CD4-positive, alpha-beta T cell treated with Interleukin-6 for 4 hours (primary cell): ENCODE data around the gene HYAL3.
A peak's percentile ranks its signal among the peaks of the same experiment; 100 is the strongest.
"Not testable (repeated sequence)": the region's sequence is repeated elsewhere in the genome, so short reads cannot be mapped to it uniquely, and the experiment has no call there.

Experiments used
- DNase-seq: peaks from one replicate; pipeline ENCODE4 v3.0.0-alpha.2; 2020; ENCODE audit warnings: mixed read lengths

HYAL3 gene

GRCh38 chr3:50288387-50289007 lies 10.7 kb downstream of the HYAL3 start:
- no peak for DNase-seq

GRCh38 chr3:50287262-50287661 lies 11.9 kb downstream of the HYAL3 start:
- no peak for DNase-seq

GRCh38 chr3:50286322-50287227 lies 12.6 kb downstream of the HYAL3 start:
- DNase-seq = no peak

DNA sequence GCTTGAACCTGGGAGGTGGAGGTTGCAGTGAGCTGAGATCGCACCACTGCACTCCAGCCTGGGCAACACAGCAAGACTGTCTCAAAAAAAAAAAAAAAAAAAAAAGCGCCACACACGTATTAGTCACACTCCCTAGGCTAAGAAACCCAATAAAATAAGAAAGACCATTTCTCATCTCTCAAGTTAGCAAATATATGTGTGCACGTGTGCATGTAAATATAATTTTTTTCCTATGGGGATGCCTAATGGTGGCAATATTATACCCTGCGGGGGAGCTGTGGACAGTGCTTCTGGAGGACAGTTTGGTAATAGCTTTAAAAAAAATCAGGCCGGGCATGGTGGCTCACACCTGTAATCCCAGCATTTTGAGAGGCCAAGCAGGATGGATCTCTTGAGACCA lies 15.1 kb downstream of the HYAL3 start:
- DNase-seq = not testable (repeated sequence)

- DNase-seq = no peak
These were observed 19.8 kb downstream of the HYAL3 start for GRCh38 chr3:50279255-50280016.

GRCh38 chr3:50278880-50279224 lies 20.4 kb downstream of the HYAL3 start, which contains the start of gene LSMEM2:
Gene LSMEM2, plus strand, starts transcription at chr3:50279087. Its CDS starts 27 bp downstream, at chr3:50279114.
- DNase-seq = no peak

DNA sequence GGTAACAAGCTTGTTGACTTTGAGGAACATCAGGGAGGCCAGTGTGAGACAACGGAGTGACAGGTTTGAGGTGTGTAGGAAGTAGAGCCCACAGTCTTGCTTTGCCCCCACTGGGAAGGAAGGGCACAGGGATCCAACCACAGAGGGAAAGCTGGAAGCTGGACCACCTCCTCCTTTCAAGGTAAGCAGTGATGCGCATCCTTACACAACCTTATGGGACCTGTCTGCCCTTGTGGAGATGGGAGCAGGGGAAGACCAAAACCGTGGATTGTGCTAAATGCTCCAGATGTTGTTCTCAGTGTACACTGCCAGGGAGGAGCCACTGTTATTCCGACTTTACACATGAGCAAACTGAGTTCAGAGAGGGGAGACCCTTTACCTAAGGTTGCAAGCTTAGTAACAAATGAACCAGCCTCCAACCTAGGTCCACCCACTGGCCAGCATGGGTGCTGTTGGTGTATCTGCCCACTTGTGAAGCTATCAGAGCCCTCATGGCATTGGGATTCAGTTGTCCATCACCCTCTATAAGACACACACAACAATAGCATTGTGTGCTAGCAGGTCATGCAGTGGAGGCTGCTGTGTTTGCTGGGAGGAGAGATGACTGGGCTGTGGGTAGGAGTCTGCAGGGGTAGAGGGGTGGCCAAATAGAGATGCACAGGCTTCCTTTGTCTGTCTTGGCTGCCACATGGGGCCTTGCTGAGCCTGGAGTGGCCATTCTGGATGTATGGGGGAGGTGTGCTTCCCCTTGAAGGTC lies 20.9 kb downstream of the HYAL3 start:
- DNase-seq = no peak

DNA sequence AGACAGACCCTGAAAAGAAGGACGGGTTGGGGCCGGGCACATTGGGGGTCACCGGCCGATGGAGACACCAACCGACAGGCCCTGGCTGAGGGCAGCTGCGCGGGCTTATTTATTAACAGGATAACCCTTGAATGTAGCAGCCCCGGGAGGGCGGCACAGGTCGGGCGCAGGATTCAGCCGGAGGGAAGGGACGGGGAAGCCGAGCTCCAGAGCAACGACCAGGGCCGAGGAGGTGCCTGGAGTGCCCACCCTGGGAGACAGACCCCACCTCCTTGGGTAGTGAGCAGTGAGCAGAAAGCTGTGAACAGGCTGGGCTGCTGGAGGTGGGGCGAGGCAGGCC lies 22.5 kb downstream of the HYAL3 start:
- DNase-seq = no peak

- DNase-seq = no peak
These were observed 23.0 kb downstream of the HYAL3 start for GRCh38 chr3:50275996-50276761.

DNA sequence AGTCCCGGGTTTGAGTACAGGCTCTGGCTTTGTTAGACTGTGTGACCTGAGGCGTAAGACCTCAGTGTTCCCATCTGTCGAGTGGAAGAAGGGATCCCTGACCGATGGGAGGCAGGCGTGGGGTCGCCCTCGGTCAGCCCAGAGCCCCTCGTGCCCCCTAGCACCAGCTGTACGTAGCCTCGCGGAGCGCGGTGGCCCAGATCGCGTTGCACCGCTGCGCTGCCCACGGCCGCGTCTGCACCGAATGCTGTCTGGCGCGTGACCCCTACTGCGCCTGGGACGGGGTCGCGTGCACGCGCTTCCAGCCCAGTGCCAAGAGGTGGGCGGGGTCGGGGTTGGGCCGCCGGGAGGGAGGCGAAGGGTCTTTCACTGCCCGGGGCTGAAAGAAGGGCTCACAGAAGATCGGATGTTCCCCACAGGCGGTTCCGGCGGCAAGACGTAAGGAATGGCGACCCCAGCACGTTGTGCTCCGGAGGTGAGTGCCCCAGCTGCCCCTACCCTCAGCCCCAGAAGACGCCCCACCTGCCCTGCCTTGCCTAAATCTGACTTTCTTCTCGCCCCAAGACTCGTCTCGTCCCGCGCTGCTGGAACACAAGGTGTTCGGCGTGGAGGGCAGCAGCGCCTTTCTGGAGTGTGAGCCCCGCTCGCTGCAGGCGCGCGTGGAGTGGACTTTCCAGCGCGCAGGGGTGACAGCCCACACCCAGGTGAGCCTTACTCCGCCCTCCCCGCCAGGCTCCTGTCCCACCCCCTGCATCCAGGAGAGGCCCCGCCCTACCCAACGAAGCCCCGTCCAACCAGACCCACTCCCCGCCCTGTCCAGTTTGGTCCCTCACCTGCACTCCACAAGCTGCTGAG lies 23.8 kb downstream of the HYAL3 start:
- no peak for DNase-seq

DNA sequence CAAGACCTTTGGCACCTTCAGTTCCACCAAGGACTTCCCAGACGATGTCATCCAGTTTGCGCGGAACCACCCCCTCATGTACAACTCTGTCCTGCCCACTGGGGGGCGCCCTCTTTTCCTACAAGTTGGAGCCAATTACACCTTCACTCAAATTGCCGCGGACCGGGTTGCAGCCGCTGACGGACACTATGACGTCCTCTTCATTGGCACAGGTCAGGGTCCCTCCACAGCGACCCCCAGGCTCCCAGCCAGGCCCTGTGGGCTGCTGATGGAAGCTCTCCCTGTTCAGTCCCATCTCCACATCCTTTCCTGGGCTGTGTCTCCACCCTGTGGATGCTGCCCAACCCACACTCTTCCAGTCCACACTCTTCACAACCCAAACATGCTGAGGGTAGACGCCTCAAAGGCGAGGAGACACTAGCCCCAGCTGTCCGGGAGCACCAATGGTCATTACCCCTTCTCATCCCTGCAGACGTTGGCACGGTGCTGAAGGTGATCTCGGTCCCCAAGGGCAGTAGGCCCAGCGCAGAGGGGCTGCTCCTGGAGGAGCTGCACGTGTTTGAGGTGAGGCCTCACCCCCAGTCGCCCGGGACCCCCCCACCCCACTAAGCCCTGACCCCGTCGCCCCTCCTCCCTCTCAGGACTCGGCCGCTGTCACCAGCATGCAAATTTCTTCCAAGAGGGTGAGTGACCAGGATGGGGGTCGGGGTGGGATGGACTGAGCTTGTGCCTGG lies 24.7 kb downstream of the HYAL3 start:
- peak; percentile 81 for DNase-seq

DNA sequence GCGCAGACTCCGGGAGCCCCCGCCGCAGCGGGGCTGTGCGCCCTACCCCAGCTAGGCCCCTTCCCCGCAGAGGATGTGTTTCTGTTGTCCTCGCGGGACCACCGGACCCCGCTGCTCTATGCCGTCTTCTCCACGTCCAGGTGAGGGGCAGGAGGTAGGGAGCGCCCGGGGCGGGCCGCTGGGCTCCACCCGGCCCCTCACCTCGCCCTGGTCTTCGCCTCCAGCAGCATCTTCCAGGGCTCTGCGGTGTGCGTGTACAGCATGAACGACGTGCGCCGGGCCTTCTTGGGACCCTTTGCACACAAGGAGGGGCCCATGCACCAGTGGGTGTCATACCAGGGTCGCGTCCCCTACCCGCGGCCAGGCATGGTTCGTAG lies 25.5 kb downstream of the HYAL3 start:
- DNase-seq = no peak

DNA sequence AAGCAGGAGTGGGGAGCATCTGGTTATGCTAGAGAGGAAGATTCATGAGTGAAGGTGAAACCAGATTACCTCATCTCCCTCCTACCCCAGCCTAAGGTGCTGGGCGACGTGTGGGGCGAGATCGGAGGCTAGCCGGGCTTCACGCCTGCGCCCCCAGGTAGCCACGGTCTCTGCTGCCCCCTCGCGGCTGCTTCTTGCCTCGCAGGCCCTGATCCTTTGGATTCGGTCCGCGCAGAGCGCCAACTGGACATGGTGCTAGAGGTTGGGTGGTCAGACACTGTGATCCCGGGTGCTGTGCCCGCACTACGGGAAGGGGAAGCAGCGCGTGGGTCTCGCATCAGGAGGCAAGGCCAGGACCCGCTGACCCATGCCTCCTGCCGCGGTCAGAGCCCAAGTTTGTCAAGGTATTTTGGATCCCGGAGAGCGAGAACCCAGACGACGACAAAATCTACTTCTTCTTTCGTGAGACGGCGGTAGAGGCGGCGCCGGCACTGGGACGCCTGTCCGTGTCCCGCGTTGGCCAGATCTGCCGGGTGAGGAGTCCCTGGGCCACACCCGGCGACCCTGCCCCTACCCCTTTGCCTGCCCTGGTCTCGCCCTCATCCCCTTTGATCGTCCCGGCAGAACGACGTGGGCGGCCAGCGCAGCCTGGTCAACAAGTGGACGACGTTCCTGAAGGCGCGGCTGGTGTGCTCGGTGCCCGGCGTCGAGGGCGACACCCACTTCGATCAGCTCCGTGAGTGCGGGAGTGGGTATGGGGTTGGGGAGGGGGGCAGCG lies 26.1 kb downstream of the HYAL3 start:
- DNase-seq = peak; percentile 88

DNA sequence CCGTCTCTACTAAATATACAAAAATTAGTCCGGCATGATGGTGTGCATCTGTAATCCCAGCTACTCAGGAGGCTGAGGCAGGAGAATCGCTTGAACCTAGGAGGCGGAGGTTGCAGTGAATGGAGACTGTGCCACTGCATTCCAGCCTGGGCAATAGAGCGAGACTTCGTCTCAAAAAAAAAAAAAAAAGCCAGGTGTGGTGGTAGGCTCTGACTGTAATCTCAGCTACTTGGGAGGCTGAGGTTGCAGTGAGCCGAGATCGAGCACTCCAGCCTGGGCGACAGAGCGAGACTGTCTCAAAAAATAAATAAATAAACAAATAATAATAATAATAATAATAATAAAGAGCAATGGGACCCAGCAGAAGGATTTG lies 26.7 kb downstream of the HYAL3 start:
- not testable (repeated sequence) for DNase-seq

GRCh38 chr3:50271314-50271936 lies 27.8 kb downstream of the HYAL3 start:
- DNase-seq = no peak

- no peak for DNase-seq
These were observed 28.6 kb downstream of the HYAL3 start for GRCh38 chr3:50270422-50271224.

GRCh38 chr3:50269977-50270413 lies 29.2 kb downstream of the HYAL3 start:
- DNase-seq = no peak

DNA sequence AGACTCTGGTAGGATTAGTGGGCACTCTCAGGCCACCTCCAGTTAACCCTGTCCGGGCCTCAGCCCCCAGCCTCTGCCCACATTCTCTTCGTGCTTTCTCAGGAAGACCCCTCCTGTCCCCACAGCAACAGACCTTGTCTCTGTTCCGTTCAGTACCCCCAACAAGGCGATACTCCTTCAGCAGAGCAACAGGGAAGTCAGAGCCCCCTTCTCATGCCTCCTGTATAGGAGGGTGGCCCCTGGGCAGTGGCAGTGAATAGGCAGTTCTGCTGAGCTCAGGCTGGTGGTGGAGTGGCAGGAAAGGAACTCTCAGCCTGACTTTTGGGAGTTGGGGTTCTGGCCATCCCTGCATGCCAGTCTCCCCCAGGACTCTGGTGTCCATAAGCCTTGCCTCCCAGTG lies 29.7 kb downstream of the HYAL3 start:
- DNase-seq = no peak
